ENCODE data around the gene SLC35F3. TPM values are rescaled to one million over a fixed set of nuclear protein-coding genes. Genes with fewer than 3 reads are reported as not detected.

SLC35F3 gene
- total RNA-seq, 1 donor from 2014 or later = 2.6 TPM

DNA sequence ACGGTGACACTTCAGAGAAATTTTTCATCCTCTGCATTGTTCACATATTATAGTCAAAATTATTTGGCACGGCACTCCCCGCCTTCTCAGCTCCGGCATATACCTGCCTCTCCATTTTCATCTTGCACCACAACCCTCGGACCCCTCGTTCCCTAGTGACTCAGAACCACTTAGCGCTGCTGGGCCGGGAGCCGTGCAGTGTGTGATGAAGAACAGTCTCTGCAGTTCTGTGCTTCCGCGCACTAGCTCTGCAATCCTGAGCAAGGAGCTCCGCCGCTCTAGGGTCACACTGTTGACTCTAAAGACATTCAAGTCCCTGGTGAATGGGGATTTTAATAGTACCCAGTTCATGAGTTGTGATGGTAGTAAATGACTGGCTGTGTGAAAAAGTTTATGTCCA, 221.2 kb downstream of the SLC35F3 start:
- H3K4me1 Mint-ChIP-seq = peaks cover 14% of the 10 kb centered on the region
- peaks cover 3% of the 10 kb centered on the region for H3K9me3 Mint-ChIP-seq
- H3K27ac Mint-ChIP-seq (ENCODE audit: unreplicated experiment) = no peak overlapping the region
- no peak for TF ChIP-seq CTCF (conservative IDR thresholded peaks at IDR 0.05)
- H3K36me3 Mint-ChIP-seq (ENCODE audit: low read depth) = no peaks in the 10 kb centered on the region
- DNase-seq (ENCODE audit: low read depth, low spot score) = no peak
- no peak overlapping the region for H3K4me3 Mint-ChIP-seq
- peaks cover 23% of the 10 kb centered on the region for H3K27me3 Mint-ChIP-seq (ENCODE audit: low read depth)

DNA sequence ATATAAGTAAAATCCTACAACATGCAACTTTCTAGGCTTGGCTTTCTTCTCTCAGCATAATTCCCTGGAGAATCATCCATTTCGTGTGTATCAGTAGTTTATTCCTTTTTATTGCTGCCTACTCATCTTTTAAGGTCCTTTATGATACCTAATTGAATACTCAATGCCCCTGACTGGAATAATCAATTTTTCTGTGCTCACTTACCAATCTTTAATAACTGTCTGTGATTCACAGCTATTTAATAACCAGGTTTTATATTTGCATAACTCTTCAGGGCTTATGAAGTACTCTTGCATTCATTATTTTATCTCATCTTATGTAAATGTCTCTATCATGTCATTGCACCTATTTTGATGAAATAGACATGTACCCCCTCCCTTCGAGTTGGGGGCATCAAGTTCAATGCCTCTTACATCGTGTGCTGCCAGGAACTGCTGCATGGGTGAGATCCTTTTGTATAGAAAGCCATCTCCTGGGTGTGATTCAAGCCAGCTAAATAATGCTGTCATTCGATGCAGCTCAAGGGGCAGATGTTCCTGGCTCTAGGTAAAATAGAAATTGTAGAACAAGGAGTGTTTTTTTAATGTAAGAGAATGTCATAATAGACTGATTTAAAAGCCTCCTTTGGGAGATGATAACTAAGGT, 222.7 kb downstream of the SLC35F3 start:
- Mint-ChIP-seq H3K4me1 (peaks cover 14% of the 10 kb centered on the region), H3K36me3 (ENCODE audit: low read depth) (no peaks in the 10 kb centered on the region), H3K27ac (ENCODE audit: unreplicated experiment) (no peak overlapping the region), H3K27me3 (ENCODE audit: low read depth) (peaks cover 23% of the 10 kb centered on the region), H3K4me3 (no peak overlapping the region), H3K9me3 (peaks cover under 1% of the 10 kb centered on the region)
- no peak for TF ChIP-seq CTCF (conservative IDR thresholded peaks at IDR 0.05)
- no peak for DNase-seq (ENCODE audit: low read depth, low spot score)

DNA sequence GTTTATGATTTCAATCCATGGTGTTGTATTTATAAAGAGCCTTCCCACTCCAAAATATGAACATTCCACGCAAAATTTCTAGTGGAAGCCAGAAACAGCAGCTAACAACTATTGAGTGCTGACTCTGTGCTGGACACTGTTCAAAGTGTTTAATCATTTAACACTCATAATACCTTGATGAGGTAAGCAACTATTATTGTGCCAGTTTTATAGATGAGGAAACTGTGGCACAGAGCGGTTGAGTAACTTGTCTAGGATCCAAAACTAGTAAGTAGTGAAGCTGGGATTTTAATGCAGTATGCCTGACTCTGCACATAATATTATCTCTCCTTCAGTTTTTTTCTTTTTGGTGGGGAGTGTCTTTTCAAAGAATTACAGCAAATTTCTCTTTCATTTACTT, 228.3 kb downstream of the SLC35F3 start:
- Mint-ChIP-seq H3K36me3 (ENCODE audit: low read depth) (no peaks in the 10 kb centered on the region), H3K4me3 (no peak overlapping the region), H3K27ac (ENCODE audit: unreplicated experiment) (no peak overlapping the region), H3K9me3 (no peaks in the 10 kb centered on the region), H3K4me1 (no peaks in the 10 kb centered on the region), H3K27me3 (ENCODE audit: low read depth) (peaks cover 16% of the 10 kb centered on the region)
- DNase-seq (ENCODE audit: low read depth, low spot score) = no peak
- no peak for TF ChIP-seq CTCF (conservative IDR thresholded peaks at IDR 0.05)

- no peaks in the 10 kb centered on the region for H3K9me3 Mint-ChIP-seq
- H3K27me3 Mint-ChIP-seq (ENCODE audit: low read depth) = peaks cover 17% of the 10 kb centered on the region
Observed at GRCh38 chr1:234134878-234135277, 230.4 kb downstream of the SLC35F3 start.

DNA sequence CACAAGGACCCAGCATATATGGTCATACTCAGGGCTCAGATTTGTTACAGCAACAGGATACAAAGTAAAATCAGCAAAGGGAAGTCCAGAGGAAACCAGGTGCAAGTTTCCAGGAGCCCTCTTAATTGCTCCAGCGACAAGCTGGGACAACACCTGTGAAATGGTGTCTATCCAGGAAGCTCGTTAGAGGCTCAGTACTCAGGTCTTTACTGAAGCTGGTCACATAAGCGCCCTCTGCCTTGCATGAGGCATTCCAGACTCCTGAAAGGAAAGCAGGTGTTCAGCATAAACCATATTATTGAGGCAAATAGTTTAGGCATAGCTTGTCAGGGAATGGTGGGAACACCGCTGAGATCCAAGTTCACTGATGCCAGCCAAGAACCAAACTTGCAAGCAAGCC, 231.0 kb downstream of the SLC35F3 start:
- no peak for DNase-seq (ENCODE audit: low read depth, low spot score)
- Mint-ChIP-seq H3K27ac (ENCODE audit: unreplicated experiment) (no peak overlapping the region), H3K27me3 (ENCODE audit: low read depth) (peaks cover 17% of the 10 kb centered on the region), H3K4me3 (no peak overlapping the region), H3K9me3 (no peaks in the 10 kb centered on the region), H3K36me3 (ENCODE audit: low read depth) (no peaks in the 10 kb centered on the region), H3K4me1 (no peaks in the 10 kb centered on the region)
- no peak for TF ChIP-seq CTCF (conservative IDR thresholded peaks at IDR 0.05)

More at GRCh38 chr1:234134878-234135277, 230.4 kb downstream of the SLC35F3 start:
- Mint-ChIP-seq H3K27ac (ENCODE audit: unreplicated experiment) (no peak overlapping the region), H3K4me3 (no peak overlapping the region), H3K4me1 (no peaks in the 10 kb centered on the region), H3K36me3 (ENCODE audit: low read depth) (no peaks in the 10 kb centered on the region)
- DNase-seq (ENCODE audit: low read depth, low spot score) = no peak
- TF ChIP-seq CTCF (conservative IDR thresholded peaks at IDR 0.05) = no peak

Data from neural crest cell (in vitro differentiated cells).